ENCODE measurements around the gene TIGD1.
"Not testable (repeated sequence)": the region's sequence is repeated elsewhere in the genome, so short reads cannot be mapped to it uniquely, and the experiment has no call there.

Gene TIGD1

GRCh38 chr2:232539298-232540231, 10.8 kb downstream of the TIGD1 start, which contains the start of gene CHRNG:
Gene CHRNG, plus strand, starts transcription at chr2:232539692. Its CDS starts 56 bp downstream, at chr2:232539748.
- no peak for DNase-seq (ENCODE audit: low read depth in 3 of 3)

- no peak for DNase-seq (ENCODE audit: low read depth in 3 of 3)
Measured at GRCh38 chr2:232538671-232539070, 11.7 kb downstream of the TIGD1 start.

GRCh38 chr2:232537499-232537898, 12.9 kb downstream of the TIGD1 start:
- no peak for DNase-seq (ENCODE audit: low read depth in 3 of 3)

GRCh38 chr2:232537079-232537478, 13.3 kb downstream of the TIGD1 start:
- DNase-seq (ENCODE audit: low read depth in 3 of 3), result no peak

GRCh38 chr2:232535761-232536530, 14.4 kb downstream of the TIGD1 start:
- no peak for DNase-seq (ENCODE audit: low read depth in 3 of 3)

GRCh38 chr2:232534940-232535651, 15.3 kb downstream of the TIGD1 start:
- DNase-seq (ENCODE audit: low read depth in 3 of 3), result no peak

- DNase-seq (ENCODE audit: low read depth in 3 of 3), result no peak
Measured at GRCh38 chr2:232533944-232534710, 16.2 kb downstream of the TIGD1 start.

GRCh38 chr2:232532821-232533220, 17.5 kb downstream of the TIGD1 start:
- not testable (repeated sequence) for DNase-seq (ENCODE audit: low read depth in 3 of 3)

- no peak for DNase-seq (ENCODE audit: low read depth in 3 of 3)
Measured at GRCh38 chr2:232532419-232532818, 17.9 kb downstream of the TIGD1 start.

- no peak for DNase-seq (ENCODE audit: low read depth in 3 of 3)
Measured at GRCh38 chr2:232530626-232531260, 19.6 kb downstream of the TIGD1 start.

- no peak for DNase-seq (ENCODE audit: low read depth in 3 of 3)
Measured at GRCh38 chr2:232529806-232530547, 20.4 kb downstream of the TIGD1 start.

- DNase-seq (ENCODE audit: low read depth in 3 of 3), result no peak
Measured at GRCh38 chr2:232528746-232529460, 21.5 kb downstream of the TIGD1 start.

- no peak for DNase-seq (ENCODE audit: low read depth in 3 of 3)
Measured at GRCh38 chr2:232527905-232528470, 22.4 kb downstream of the TIGD1 start.

GRCh38 chr2:232526372-232526941, 23.9 kb downstream of the TIGD1 start:
- no peak for DNase-seq (ENCODE audit: low read depth in 3 of 3)

- no peak for DNase-seq (ENCODE audit: low read depth in 3 of 3)
Measured at GRCh38 chr2:232525791-232526371, 24.5 kb downstream of the TIGD1 start, which contains the start of gene CHRND. Gene CHRND, plus strand, starts transcription at chr2:232526160. Its CDS starts 56 bp downstream, at chr2:232526216.

- DNase-seq (ENCODE audit: low read depth in 3 of 3), result no peak
Measured at GRCh38 chr2:232525199-232525598, 25.2 kb downstream of the TIGD1 start.

- DNase-seq (ENCODE audit: low read depth in 3 of 3), result no peak
Measured at GRCh38 chr2:232524771-232525170, 25.6 kb downstream of the TIGD1 start.

Data from stimulated activated CD4-positive, alpha-beta T cell treated with anti-CD3 and anti-CD28 coated beads, TNF-alpha, amount 100 ng/mL, for 24 hours (primary cell).